LNCAP (cell line): ENCODE measurements around the gene KLHL22.
A peak's percentile ranks its signal among the peaks of the same experiment; 100 is the strongest.

Experiments used
- TF ChIP-seq, protein P1 (sequence below): fragments of 450-650 bp; IDR thresholded peaks from 2 replicates; pipeline ENCODE4 v1.5.1; 2017; ENCODE audit warnings: mild to moderate bottlenecking

Gene KLHL22

DNA sequence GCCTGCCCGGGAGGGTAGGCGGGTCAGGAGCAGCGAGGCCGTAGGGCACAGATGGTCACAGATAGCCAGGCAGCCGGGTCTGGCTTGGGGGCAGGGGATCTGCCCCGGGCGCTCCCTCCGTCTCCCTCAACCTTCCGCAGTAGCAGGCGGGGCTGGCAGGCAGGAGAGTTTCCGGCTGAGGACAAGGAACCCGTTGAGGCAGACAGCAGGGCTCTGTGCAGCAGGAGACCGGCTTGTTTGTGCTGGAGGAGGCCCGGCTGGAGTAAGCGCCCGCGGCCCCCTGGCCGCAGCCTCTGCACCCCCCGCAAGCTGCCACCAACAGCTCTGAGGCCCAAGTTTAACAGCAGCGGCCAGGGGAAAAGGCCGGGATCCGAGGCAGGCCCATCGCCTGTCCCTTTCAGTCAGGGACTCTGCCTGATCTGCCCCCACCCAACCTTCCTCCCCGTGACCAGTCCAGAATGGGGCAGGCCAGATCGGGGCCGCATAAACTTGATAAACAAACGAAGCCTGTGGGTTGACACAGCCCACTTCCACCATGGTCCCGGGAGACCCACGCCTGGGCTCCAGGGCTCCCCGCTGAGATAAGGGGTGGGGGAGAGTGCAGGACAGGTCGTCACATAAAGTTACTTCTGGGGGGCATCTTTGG lies 71.6 kb downstream of the KLHL22 start:
- TF ChIP-seq, protein P1, sequence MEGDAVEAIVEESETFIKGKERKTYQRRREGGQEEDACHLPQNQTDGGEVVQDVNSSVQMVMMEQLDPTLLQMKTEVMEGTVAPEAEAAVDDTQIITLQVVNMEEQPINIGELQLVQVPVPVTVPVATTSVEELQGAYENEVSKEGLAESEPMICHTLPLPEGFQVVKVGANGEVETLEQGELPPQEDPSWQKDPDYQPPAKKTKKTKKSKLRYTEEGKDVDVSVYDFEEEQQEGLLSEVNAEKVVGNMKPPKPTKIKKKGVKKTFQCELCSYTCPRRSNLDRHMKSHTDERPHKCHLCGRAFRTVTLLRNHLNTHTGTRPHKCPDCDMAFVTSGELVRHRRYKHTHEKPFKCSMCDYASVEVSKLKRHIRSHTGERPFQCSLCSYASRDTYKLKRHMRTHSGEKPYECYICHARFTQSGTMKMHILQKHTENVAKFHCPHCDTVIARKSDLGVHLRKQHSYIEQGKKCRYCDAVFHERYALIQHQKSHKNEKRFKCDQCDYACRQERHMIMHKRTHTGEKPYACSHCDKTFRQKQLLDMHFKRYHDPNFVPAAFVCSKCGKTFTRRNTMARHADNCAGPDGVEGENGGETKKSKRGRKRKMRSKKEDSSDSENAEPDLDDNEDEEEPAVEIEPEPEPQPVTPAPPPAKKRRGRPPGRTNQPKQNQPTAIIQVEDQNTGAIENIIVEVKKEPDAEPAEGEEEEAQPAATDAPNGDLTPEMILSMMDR = no peak

DNA sequence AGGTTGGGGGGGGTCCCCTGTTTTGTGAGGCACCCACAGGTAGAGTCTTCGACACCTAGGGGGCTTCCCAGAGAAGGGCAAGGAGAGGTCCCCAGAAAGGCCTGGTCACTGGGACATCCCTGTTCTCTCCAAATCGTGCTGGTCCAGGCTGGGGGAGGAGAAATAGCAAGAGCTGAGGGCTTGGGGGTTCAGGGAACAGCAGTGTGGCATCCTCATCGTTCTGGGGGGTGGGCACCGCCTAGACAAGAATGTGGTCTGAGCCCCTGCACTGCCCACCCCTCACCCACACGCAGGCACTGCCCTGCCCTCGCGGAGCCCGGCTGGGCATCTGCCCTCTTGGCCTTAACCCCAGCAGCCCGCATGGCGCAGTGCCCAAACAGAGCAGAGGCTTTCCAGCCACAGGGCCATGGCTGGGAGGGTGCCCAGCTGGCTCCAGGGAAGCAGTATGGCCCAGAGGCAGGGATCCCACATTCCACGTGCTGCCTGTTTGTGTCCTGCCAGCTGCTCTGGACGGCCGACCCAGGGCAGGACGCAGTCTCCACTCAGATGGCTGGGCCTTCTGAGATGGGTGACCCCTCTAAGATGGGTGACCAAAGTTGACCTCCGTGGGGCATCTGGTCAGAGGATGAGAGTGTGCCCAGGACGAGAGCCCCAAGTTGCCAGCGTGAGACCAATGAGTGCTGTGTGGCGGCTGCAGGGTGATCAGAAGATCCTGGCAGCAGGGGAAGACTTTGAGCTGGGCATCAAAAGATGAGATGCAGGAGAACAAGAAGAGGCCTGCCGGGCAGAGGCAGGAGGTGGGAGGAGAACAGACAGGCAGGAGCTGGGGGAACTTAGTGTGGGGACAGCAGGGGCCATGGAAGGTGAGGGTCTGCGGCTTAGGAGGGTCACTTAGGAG lies 72.3 kb downstream of the KLHL22 start:
- TF ChIP-seq, protein P1 = no peak

GRCh38 chr22:20422271-20423007 lies 73.2 kb downstream of the KLHL22 start:
- TF ChIP-seq, protein P1 = no peak

DNA sequence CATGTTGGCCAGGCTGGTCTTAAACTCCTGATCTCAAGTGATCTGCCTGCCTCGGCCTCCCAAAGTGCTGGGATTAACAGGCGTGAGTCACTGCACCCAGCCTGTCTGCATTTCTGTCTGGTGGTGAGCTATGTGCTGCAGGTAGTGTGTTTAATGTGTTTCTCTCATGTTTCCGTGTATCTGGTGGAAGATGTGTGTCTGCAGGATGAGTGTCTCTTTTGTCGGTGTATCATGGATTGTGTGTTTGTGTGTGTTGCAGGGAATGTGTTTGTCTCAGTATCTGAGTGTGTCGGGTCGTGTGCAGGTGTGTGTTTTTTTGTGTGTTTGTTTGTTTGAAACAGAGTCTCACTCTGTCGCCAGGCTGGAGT lies 74.1 kb downstream of the KLHL22 start:
- TF ChIP-seq, protein P1 = no peak

DNA sequence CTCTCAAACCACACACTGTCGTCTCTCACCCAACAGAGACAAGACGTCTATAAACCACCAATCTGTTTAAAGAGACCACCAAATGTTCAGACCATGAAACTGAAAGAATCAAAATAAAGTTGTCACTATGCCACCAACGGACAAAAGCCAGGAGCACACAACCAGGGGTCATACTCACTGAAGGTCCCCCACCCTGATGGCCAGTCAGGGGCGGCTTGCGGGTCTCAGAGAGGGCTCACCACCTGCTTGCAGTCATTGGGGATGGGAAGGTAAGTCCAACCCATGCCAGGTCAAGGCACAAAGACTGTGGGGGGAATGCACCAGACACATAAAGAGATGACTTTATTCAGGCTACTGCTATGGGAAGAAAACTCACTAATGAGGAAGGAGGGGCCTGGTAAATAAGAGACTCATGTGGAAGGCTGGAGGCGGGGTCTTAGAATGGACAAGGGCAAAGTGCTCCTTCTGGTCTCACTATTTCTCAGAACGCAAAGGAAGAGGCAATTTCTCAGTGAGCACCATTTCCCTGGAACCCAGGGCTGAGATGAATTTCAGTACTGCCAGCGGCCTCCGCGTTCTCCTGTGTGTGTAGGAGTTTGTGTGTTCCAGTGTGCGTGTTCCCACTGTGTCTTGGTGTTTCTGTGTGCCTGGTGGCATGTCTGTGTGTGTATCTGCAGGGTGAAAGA lies 75.3 kb downstream of the KLHL22 start:
- TF ChIP-seq, protein P1 = no peak

GRCh38 chr22:20419664-20419951 lies 76.0 kb downstream of the KLHL22 start:
- TF ChIP-seq, protein P1 = no peak

DNA sequence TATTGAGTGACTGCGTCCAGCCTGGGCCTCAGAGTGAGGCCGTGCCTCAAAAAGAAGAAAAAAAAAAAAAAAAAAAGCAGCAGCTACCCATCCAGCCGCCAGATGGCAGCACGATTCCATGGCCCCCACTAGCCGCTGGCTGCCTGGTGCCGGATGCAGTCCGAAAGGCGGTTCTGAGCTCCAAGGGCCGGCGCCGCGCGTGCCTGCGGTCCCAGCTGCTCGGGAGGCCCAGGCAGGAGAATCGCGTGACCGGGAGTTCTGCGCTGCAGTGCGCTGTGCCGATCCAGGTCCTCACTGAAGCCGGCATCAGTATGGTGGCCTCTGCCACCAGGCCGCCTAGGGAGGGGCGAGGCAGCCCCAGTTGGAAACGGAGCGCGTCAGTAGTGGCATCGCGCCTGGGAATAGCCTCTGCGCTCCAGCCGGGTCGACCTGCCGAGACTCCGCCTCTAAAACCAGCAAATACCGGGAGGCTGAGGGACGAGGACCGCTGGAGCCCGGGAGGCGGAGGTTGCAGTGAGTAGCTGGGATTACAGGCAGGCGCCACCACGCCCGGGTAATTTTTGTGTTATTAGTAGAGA lies 77.3 kb downstream of the KLHL22 start:
- TF ChIP-seq, protein P1 = peak; percentile 85
